Endothelial cell of umbilical vein (primary cell): ENCODE results near the gene ZNF488. TPM values are rescaled to one million over a fixed set of nuclear protein-coding genes. Genes with fewer than 3 reads are reported as not detected.

ENCODE experiments used
- BruUV-seq: library from RNA; stranded (reverse); fragments of 400-500 nt; replicated peaks from 2 replicates; lab custom pipeline; 2021; lab: Mats Ljungman, UMichigan
- CTCF ChIA-PET: fragments of 300-600, 350-600 bp; sonication (Branson Sonifier 250); formaldehyde crosslinking; loops from one replicate; lab custom pipeline; 2021; ENCODE audit warnings: antibody characterized with exemption, inconsistent platforms; lab: Charles Lee
- POLR2A ChIA-PET: fragments of 300-600, 350-600 bp; sonication (Branson Sonifier 250); formaldehyde crosslinking; loops from one replicate; lab custom pipeline; 2021; ENCODE audit warnings: antibody characterized with exemption, inconsistent platforms; lab: Charles Lee
- DNase-seq: peaks from one replicate; pipeline ENCODE4 v3.0.0-alpha.2; 2011; ENCODE audit warnings: low read depth, low spot score
- FAIRE-seq: peaks from 2 replicates; lab custom pipeline; 2011; peaks lifted over from hg19 to GRCh38; lab: Jason Lieb, UNC
- H2AFZ ChIP-seq: 2 replicates; pipeline ENCODE4 v1.6.0; 2012; ENCODE audit warnings: low read depth, low read length, control low read depth, inconsistent platforms
- H3K27ac ChIP-seq: 2 replicates; pipeline ENCODE4 v1.5.1; 2011; ENCODE audit warnings: low read depth, mild to moderate bottlenecking, control low read depth, low read length, moderate library complexity; ENCODE audit not compliant: insufficient read depth
- H3K27me3 ChIP-seq, 2 experiments: 2 replicates each; pipeline versions ENCODE4 v1.6.0 to v1.6.1; 2011; ENCODE audit warnings: low read length in 2 of 2, mixed read lengths in 1 of 2; ENCODE audit not compliant: control insufficient read depth in 2 of 2, insufficient read depth in 2 of 2
- H3K36me3 ChIP-seq, 2 experiments: 2 replicates in 1 of 2; 3 replicates in 1 of 2; pipeline ENCODE4 v1.5.1; 2011; ENCODE audit warnings: low read length in 2 of 2, mild to moderate bottlenecking in 1 of 2, moderate library complexity in 1 of 2; ENCODE audit not compliant: control insufficient read depth in 2 of 2, insufficient read depth in 2 of 2; ENCODE audit errors: extremely low read depth in 1 of 2
- H3K4me1 ChIP-seq: 3 replicates; pipeline ENCODE4 v1.5.1; 2011; ENCODE audit warnings: mild to moderate bottlenecking, low read length; ENCODE audit not compliant: control insufficient read depth, insufficient read depth; ENCODE audit errors: extremely low read depth
- H3K4me2 ChIP-seq: 2 replicates; pipeline ENCODE4 v1.6.1; 2011; ENCODE audit warnings: low read length, control low read depth, mixed read lengths; ENCODE audit not compliant: insufficient read depth
- H3K4me3 ChIP-seq, 3 experiments: fragments of 200-600 bp in 1 of 3; sonication (generic), shearing (Covaris generic) in 1 of 3; replicated peaks in 1 of 3; 2 replicates each; pipeline ENCODE4 v1.5.1; 2011 to 2016; ENCODE audit warnings: control low read depth in 3 of 3, low read length in 3 of 3, mild to moderate bottlenecking in 2 of 3, inconsistent platforms in 1 of 3, low read depth in 1 of 3, moderate library complexity in 1 of 3; ENCODE audit not compliant: insufficient read depth in 1 of 3
- H3K79me2 ChIP-seq: 2 replicates; pipeline ENCODE4 v1.6.0; 2012; ENCODE audit warnings: low read length, inconsistent platforms; ENCODE audit not compliant: control insufficient read depth, insufficient read depth
- H3K9ac ChIP-seq: replicated peaks from 2 replicates; pipeline ENCODE3; 2011; ENCODE audit warnings: low read length, control low read depth; ENCODE audit not compliant: insufficient read depth; ENCODE audit errors: extremely low read depth
- H3K9me1 ChIP-seq: replicated peaks from 3 replicates; pipeline ENCODE4 v1.6.0; 2011; ENCODE audit warnings: mild to moderate bottlenecking, low read length; ENCODE audit not compliant: control insufficient read depth, insufficient read depth; ENCODE audit errors: extremely low read depth
- H3K9me3 ChIP-seq: replicated peaks from 2 replicates; pipeline ENCODE4 v1.5.1; 2012; ENCODE audit warnings: low read length, inconsistent platforms; ENCODE audit not compliant: control insufficient read depth, insufficient read depth
- H4K20me1 ChIP-seq: replicated peaks from 2 replicates; pipeline ENCODE3; 2011; ENCODE audit warnings: mild to moderate bottlenecking, low read length; ENCODE audit not compliant: control insufficient read depth, insufficient read depth; ENCODE audit errors: extremely low read depth
- EZH2 ChIP-seq: IDR thresholded peaks from 2 replicates; pipeline ENCODE4 v1.6.1; 2012; ENCODE audit warnings: borderline replicate concordance, low read depth, mild to moderate bottlenecking, moderate library complexity, low read length, inconsistent platforms; ENCODE audit not compliant: severe bottlenecking
- FOS ChIP-seq: IDR thresholded peaks from 2 replicates; pipeline ENCODE4 v1.6.1; 2011; ENCODE audit warnings: mild to moderate bottlenecking, low read length, moderate library complexity, borderline replicate concordance; ENCODE audit not compliant: insufficient read depth
- GATA2 ChIP-seq: IDR thresholded peaks from 2 replicates; pipeline ENCODE4 v1.7.0; 2011; ENCODE audit warnings: low read depth, mild to moderate bottlenecking, moderate library complexity, mixed read lengths, low read length; ENCODE audit not compliant: insufficient read length, insufficient read depth
- JUN ChIP-seq: IDR thresholded peaks from 2 replicates; pipeline ENCODE4 v1.6.1; 2011; ENCODE audit warnings: borderline replicate concordance, low read depth; ENCODE audit not compliant: insufficient read length, insufficient read depth
- MAX ChIP-seq: IDR thresholded peaks from 2 replicates; pipeline ENCODE4 v1.6.1; 2011; ENCODE audit not compliant: insufficient read depth, insufficient read length
- MYC ChIP-seq: IDR thresholded peaks from one replicate; pipeline ENCODE4 v1.6.1; 2011; ENCODE audit warnings: mild to moderate bottlenecking, low read depth, low read length
- POLR2A ChIP-seq: IDR thresholded peaks from 2 replicates; pipeline ENCODE4 v1.6.1; 2012; ENCODE audit warnings: low read depth, mild to moderate bottlenecking, control low read depth, low read length
- POLR2AphosphoS5 ChIP-seq: IDR thresholded peaks from 2 replicates; pipeline ENCODE4 v1.6.1; 2012; ENCODE audit warnings: low read depth, mild to moderate bottlenecking, control low read depth, low read length, moderate library complexity; ENCODE audit not compliant: insufficient read depth
- dilution Hi-C: fragments of 300-500 bp; cut with MboI; formaldehyde crosslinking; loops from one replicate; pipeline ENCODE4 v1.15.0; 2019; ENCODE audit warnings: low sequenced_read_pairs; ENCODE audit not compliant: extremely low pct_ligation_motif_present
- intact Hi-C: fragments of 100-400 bp; cut with micrococcal nuclease; formaldehyde crosslinking; loops from one replicate; pipeline ENCODE4 v1.10.0; 2022
- polyA plus RNA-seq, 4 experiments: library from polyadenylated mRNA; depleted of rRNA in 3 of 4; stranded (reverse) in 3 of 4; unstranded in 1 of 4; fragments of >200 nt; gene quantifications; 2 replicates each; pipeline versions ENCODE4 v1.2.1 to v1.2.3, GENCODE V29; 2011 to 2012; ENCODE audit warnings: missing spikeins in 1 of 4
- total RNA-seq: library from RNA; stranded (reverse); gene quantifications from 2 replicates; pipeline ENCODE4 v1.2.3, GENCODE V29; 2021
- TF ChIP-seq, protein P1 (sequence below), 2 donors: IDR thresholded peaks; 1 replicate in 1 of 2; 2 replicates in 1 of 2; pipeline ENCODE4 v1.5.1; 2011; ENCODE audit warnings: low read length in 2 of 2, mild to moderate bottlenecking in 2 of 2, moderate library complexity in 2 of 2, control low read depth in 1 of 2, inconsistent platforms in 1 of 2, low read depth in 1 of 2; ENCODE audit not compliant: insufficient read depth in 1 of 2; ENCODE audit errors: extremely low read depth in 1 of 2

Gene ZNF488
- total and polyA plus RNA-seq, 2 donors (not counting 3 experiments of a cell fraction or from before 2014, with no cell fraction given) = 0.21 to 0.38 TPM

GRCh38 chr10:47359101-47359500, 25.0 kb downstream of the ZNF488 start:
- DNase-seq = no peak
- intact Hi-C loops (no loop called here), dilution Hi-C loops (no loop called here)
- H3K4me1 ChIP-seq = no peaks in the 10 kb centered on the region
- no peak for TF ChIP-seq POLR2A
- TF ChIP-seq FOS = no peak
- no peak for TF ChIP-seq GATA2
- TF ChIP-seq MYC = no peak
- TF ChIP-seq EZH2 = no peak
- no peak for TF ChIP-seq JUN
- TF ChIP-seq POLR2AphosphoS5 = no peak
- TF ChIP-seq MAX = no peak
- TF ChIP-seq, protein P1, sequence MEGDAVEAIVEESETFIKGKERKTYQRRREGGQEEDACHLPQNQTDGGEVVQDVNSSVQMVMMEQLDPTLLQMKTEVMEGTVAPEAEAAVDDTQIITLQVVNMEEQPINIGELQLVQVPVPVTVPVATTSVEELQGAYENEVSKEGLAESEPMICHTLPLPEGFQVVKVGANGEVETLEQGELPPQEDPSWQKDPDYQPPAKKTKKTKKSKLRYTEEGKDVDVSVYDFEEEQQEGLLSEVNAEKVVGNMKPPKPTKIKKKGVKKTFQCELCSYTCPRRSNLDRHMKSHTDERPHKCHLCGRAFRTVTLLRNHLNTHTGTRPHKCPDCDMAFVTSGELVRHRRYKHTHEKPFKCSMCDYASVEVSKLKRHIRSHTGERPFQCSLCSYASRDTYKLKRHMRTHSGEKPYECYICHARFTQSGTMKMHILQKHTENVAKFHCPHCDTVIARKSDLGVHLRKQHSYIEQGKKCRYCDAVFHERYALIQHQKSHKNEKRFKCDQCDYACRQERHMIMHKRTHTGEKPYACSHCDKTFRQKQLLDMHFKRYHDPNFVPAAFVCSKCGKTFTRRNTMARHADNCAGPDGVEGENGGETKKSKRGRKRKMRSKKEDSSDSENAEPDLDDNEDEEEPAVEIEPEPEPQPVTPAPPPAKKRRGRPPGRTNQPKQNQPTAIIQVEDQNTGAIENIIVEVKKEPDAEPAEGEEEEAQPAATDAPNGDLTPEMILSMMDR (IDR thresholded peaks at IDR 0.05; ENCODE audit: extremely low read depth in 1 of 2, insufficient read depth in 1 of 2, low read depth in 1 of 2, low read length in 2 of 2) = no peak
- no peaks in the 10 kb centered on the region for H3K9me3 ChIP-seq
- no peak overlapping the region for H3K9ac ChIP-seq
- H3K4me2 ChIP-seq = no peak overlapping the region
- ChIA-PET CTCF (interaction anchor here (0.8 to 1.9 kb wide), 4 partner anchors 11 to 18 kb away, joined by 3 to 5 read pairs (median 4); no protein-coding TSS in a partner anchor), POLR2A (no interaction called here)
- no peaks in the 10 kb centered on the region for H3K36me3 ChIP-seq
- no TSS peak for BruUV-seq
- H4K20me1 ChIP-seq = no peaks in the 10 kb centered on the region
- no peak overlapping the region for H2AFZ ChIP-seq
- H3K9me1 ChIP-seq = no peaks in the 10 kb centered on the region
- no peak overlapping the region for H3K27ac ChIP-seq
- no peak for FAIRE-seq
- no peak overlapping the region for H3K4me3 ChIP-seq
- no peaks in the 10 kb centered on the region for H3K27me3 ChIP-seq
- H3K79me2 ChIP-seq = no peaks in the 10 kb centered on the region
